ENCODE results near the gene GALNT15.

DNA sequence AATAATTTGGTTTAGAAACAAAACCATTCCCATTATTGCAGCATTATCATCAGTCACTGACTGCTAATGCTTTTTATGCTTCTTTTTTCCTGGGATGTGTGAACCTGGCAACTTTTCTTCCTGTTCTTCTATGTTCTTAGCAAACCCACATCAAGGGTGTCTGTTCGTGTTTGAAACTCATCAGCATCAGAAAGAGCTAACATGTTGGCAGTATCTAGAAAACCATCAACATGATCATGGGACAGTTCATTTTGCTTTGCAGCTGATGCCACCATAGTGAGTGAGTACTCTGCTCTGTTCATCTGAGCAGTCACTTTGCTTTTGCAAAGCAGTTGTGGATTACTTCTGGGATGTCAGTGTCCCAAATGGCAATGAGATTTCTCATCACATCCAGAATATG is 84.4 kb downstream of the GALNT15 start:
- TF ChIP-seq YY1 (IDR thresholded peaks at IDR 0.05) (no peak), HNF4A (conservative IDR thresholded peaks at IDR 0.05) (no peak), JUND (IDR thresholded peaks at IDR 0.05) (no peak), TAF1 (conservative IDR thresholded peaks at IDR 0.05) (no peak), GABPA (IDR thresholded peaks at IDR 0.05 in 1 of 2, conservative IDR thresholded peaks at IDR 0.05 in 1 of 2) (no peak)
- TF ChIP-seq, protein P1, sequence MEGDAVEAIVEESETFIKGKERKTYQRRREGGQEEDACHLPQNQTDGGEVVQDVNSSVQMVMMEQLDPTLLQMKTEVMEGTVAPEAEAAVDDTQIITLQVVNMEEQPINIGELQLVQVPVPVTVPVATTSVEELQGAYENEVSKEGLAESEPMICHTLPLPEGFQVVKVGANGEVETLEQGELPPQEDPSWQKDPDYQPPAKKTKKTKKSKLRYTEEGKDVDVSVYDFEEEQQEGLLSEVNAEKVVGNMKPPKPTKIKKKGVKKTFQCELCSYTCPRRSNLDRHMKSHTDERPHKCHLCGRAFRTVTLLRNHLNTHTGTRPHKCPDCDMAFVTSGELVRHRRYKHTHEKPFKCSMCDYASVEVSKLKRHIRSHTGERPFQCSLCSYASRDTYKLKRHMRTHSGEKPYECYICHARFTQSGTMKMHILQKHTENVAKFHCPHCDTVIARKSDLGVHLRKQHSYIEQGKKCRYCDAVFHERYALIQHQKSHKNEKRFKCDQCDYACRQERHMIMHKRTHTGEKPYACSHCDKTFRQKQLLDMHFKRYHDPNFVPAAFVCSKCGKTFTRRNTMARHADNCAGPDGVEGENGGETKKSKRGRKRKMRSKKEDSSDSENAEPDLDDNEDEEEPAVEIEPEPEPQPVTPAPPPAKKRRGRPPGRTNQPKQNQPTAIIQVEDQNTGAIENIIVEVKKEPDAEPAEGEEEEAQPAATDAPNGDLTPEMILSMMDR (IDR thresholded peaks at IDR 0.05; ENCODE audit: low read depth, low read length, missing input control) = no peak
- TF ChIP-seq, protein P2, sequence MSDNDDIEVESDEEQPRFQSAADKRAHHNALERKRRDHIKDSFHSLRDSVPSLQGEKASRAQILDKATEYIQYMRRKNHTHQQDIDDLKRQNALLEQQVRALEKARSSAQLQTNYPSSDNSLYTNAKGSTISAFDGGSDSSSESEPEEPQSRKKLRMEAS (IDR thresholded peaks at IDR 0.05) = no peak
- TF ChIP-seq, protein P3, sequence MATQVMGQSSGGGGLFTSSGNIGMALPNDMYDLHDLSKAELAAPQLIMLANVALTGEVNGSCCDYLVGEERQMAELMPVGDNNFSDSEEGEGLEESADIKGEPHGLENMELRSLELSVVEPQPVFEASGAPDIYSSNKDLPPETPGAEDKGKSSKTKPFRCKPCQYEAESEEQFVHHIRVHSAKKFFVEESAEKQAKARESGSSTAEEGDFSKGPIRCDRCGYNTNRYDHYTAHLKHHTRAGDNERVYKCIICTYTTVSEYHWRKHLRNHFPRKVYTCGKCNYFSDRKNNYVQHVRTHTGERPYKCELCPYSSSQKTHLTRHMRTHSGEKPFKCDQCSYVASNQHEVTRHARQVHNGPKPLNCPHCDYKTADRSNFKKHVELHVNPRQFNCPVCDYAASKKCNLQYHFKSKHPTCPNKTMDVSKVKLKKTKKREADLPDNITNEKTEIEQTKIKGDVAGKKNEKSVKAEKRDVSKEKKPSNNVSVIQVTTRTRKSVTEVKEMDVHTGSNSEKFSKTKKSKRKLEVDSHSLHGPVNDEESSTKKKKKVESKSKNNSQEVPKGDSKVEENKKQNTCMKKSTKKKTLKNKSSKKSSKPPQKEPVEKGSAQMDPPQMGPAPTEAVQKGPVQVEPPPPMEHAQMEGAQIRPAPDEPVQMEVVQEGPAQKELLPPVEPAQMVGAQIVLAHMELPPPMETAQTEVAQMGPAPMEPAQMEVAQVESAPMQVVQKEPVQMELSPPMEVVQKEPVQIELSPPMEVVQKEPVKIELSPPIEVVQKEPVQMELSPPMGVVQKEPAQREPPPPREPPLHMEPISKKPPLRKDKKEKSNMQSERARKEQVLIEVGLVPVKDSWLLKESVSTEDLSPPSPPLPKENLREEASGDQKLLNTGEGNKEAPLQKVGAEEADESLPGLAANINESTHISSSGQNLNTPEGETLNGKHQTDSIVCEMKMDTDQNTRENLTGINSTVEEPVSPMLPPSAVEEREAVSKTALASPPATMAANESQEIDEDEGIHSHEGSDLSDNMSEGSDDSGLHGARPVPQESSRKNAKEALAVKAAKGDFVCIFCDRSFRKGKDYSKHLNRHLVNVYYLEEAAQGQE (IDR thresholded peaks at IDR 0.05) = no peak

All from liver (tissue), 3 donors.